Stimulated activated CD4-positive, alpha-beta T cell treated with anti-CD3 and anti-CD28 coated beads, Interleukin-4, amount 100 ng/mL, for 48 hours (primary cell): Measurements from ENCODE around the gene TTLL12.

Experiments
- DNase-seq, 2 donors: peaks; one replicate each; pipeline ENCODE4 v3.0.0-alpha.2; 2020; ENCODE audit warnings: low read depth in 2 of 2

TTLL12 gene

DNA sequence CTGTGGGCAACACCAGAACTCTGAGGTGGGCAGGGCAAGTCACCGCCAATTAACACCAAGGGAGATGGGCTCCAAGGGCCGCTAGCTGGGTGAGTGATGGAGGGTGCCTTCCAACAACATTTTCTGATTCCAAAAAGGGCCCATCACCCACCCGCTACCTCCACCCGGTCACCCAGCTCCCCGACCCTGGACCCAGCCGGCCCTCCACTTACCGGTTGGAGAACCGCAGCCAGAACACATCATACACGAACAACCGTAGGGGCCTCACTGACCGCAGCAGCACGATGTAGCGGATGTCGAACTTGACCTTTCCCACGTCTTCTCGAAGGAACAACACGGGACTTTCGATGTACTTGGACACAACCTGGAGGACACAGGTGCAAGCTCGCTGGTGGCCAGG, 14.7 kb downstream of the TTLL12 start:
- DNase-seq, result no peak

DNA sequence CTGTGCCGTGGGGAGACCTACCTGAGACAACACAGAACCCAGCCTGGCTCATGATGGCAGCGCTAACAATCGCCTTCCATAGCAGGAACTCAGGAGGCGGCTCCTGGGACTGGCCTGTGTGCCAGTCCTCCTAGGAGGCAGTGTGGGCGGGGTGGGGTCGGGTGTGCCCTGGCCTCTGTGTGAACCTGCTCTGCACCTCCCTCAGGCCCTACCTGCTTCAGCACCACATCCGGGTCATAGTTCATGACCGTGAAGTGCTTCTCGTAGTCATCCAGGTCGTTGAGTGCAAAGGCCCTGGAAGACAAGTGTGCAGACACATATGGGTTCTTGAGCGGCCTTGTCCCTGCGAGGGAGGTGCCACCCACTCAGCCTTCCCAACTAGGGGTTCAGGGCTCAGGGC, 15.3 kb downstream of the TTLL12 start:
- no peak for DNase-seq

DNA sequence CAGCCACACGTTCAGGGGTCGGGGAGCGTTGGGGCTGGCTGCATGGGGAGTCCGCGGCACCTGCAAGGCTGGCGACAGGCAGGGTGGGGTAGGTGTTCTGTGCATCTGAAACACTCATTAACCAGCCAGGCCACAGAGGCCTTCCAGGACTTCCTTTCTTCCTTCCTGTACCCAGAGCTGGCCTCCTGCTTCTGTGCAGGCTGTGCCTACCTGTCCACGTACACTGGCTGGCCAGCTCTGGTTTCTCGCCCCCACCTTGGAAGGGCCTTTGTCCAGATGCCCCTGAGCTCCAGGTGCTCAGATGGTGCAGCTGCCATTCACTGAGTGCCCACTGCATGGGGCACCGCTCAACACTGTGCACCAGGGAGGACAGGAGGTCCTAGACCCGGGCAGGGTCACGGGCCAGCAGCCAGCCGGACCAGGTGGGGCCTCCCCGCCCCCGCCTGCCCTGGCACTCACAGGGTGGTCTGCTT, 15.9 kb downstream of the TTLL12 start:
- DNase-seq, result no peak

DNA sequence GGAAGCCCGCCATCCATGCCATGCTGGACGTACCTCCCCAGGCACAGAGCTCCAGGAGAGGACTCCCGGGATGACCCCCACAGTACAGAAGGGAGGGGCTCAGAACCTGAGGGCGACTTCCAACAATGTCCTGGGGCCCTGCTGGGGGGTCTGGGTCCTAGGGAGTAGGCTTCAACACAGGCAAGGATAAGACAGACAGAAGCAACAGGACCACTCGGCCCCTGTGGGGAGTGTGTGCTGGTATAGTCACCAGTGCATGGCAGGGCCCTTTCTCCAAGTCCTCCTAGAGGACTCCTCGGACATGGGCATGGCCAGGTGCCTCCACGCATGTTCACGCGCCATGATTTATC, 16.8 kb downstream of the TTLL12 start:
- no peak for DNase-seq

DNA sequence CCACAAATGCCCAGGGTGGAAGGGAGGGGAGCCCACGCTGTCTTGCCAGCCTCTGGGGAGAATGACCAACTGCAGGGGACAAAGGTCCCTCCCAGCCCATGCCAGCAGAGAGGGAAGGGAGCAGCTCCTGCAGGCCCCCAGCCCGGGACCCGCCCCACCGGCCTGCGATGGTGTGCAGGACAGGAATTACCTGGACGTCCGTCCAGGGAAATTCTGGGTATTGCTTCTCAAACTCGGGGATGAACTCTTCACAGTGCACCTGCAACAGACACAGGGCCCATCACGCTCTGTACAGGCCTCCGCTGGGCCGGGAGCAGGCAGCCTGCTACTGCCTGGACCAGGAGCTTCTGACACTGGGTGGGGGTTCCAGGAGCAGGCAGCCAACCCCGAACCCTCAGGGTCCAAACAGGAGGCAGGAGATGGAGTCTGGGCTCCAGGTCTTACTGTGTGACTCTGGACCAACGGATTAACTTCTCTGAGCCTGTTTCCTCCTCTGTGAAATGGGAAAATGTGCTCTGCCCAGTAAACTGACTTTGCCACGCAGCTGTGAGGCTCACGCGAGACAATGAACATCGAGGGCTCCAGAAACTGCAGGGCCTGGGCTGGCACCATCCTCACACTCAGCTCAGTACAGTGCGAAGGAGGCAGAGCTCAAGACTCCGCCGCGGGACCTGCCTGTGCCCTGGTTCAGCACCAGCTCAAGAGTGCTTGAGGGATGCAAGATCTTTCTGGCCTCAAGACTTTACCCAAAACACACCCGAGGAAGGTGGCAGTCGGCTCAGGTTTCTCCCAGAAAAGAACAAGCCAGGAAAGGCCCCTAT, 17.4 kb downstream of the TTLL12 start:
- DNase-seq, result no peak

DNA sequence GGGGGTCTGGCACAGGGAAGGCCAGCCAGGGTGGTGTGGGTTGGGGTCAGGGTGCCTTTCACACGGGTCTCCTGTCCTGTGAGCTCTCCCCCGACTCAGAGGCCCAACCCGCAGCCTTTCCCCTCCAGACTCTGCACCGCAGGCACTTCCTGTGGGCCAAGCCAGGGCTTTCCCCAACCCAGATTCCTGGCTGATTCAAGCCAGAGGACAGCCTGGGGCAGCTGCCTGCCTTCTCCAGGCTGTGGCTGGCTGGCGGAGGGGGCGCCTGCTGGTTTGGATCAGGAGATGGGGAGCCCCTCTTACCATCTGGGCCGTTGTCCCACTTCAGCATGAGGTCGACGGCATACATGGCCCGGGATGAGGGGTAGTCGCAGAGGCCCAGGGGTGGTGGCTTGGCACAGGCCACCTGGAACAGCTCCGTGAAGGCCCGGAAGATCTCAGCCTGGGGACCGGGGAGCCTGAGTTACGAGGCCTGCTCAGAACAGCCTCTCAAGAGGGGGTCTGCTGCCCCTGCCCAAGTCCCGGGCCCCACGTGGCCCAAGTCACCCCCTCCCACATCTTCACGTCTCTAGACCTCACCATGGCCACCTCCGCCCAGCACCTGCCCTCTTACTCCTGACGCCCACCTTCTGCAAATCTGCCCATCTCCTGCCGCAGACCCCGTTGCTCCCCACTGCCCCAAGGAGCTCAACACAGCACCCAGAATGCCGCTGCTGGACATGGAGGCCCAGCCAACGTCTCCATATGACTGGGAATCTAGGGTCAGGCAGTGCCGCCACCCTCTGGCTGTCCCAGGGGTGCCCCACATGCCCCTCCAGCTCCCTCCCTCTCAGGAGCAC, 18.2 kb downstream of the TTLL12 start:
- no peak for DNase-seq

DNA sequence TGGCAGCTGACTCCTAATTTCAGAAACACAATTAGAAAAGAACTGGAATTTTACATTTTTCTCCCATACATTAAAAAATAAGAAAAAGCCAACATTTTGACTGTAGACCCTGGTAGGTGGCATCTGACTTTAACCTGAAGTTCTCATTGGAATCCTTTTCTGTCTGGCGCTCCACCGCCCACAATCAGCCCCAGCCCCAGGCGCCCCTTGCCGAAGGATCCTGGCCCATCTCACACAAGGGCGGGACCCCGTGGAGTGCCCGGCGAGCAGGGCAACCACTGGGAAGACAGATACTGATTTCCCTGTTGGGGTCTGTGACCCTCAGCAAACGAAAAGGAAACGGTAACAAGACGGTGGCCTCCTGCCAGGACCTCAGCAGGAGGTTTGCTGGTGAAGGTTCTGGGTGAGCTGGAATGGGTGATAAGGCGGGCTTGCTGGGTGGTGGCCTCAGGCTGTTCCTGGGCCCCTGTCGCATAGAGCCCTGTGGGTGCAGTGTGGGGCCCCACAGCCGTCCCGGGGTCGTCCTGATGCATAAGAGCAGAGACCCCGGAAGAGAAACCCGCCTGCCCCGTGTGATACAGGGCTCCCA, 19.8 kb downstream of the TTLL12 start:
- DNase-seq, result no peak

DNA sequence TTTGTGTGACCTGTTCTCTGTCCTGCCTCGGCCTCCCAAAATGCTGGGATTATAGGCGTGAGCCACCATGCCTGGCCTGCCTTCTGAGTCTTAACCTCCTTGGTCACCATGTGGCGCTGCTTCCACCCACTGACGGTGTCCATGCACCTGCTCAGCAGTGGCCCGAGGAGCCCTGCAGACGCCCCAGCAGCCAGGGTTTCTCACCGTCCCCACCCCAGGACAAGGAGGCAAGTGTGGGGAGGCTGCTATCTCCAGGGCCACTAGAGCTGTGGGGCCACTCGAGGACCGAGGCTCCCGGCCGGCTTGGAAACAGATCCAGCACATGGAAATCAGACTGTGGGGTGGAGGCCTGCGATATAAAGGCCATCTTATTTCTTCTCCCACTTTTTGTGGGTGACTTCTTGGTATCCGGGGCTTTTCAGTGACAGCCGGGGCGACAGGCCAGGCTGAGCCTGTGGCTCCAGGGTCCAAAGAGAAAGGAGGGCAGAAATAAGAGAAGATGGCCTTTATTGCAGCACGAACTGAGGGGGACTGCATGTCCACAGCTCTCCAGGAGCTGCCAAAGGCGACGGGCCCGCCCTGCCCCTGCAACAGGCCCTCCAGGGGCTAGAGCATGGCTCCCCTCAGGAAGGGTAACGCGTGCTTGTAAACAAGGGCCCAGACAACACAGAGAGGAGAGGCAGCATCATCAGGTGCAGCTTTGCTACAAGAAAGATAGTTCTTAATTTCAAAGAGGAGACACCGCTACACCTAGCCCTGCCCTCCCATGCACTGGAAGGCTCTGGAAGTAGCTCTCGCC, 20.6 kb downstream of the TTLL12 start:
- DNase-seq, result no peak

DNA sequence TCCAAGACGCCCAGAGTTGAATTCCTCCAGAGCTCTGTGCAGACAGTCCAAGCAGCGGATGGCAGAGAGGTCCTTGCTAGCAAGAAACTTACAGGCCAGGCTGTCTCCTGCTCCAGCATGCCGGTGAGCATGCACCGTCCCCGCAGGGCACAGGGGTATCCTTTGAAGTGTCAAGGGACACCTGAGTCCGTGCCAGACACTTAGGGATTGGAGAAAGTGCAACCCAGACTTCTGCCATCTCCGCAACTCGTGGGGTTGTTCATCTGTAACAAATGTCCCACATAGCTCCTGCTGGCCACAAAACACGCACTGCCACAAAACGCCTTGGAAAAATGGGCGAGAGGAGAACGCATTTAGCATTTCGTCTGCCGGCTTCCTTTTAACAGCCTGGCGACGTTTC, 22.3 kb downstream of the TTLL12 start:
- no peak for DNase-seq

DNA sequence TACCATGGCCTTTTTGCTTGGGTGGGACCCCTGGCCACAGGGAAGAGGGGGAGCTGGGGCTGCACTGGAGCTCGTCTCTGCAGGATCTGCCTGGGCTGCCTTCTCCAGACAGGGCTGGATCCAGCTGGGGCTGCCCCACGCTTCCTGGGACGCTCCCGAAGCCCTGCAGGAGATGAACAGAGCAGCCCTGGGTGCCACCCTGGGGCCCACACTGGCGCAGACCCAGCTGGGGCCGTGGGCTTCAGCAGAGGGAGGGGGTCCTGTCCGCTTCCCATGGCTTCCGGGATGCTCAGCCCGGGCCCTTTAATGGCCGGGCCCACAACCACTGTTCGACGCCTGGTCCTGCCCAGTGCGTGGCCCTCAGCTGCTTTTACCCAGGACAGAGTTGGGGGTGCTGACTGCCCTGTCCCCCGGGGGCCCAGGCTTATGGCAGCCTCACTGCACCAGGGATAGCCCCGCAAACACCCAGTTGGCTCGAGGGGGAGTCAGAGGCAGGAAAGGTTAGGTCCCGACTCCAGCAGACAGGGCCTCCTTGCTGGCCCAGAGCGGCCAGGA, 23.6 kb downstream of the TTLL12 start:
- DNase-seq, result no peak

DNA sequence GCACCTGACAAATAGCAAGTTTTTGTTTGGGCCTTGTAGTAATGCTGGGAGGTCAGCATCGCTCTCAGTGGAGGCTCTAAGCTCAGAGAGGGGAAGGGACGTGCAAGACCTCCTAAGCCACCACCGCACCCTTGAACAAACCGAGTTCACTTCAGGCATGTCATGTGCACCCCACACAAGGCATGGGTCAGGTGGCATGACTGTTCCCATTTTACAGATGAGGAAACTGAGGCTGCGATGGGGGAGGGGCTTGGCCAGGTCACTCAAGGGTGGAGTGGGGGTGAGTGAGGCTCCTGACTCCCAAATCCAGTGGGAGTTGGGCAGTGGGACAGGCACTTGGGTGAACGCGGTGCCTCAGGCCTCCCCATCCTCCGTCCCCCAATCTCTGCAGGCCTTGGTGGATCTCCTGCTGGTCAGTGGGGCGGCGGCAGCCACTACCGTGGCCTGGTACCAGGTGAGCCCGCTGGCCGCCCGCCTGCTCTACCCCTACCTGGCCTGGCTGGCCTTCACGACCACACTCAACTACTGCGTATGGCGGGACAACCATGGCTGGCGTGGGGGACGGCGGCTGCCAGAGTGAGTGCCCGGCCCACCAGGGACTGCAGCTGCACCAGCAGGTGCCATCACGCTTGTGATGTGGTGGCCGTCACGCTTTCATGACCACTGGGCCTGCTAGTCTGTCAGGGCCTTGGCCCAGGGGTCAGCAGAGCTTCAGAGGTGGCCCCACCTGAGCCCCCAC, 24.4 kb downstream of the TTLL12 start:
- no peak for DNase-seq

DNA sequence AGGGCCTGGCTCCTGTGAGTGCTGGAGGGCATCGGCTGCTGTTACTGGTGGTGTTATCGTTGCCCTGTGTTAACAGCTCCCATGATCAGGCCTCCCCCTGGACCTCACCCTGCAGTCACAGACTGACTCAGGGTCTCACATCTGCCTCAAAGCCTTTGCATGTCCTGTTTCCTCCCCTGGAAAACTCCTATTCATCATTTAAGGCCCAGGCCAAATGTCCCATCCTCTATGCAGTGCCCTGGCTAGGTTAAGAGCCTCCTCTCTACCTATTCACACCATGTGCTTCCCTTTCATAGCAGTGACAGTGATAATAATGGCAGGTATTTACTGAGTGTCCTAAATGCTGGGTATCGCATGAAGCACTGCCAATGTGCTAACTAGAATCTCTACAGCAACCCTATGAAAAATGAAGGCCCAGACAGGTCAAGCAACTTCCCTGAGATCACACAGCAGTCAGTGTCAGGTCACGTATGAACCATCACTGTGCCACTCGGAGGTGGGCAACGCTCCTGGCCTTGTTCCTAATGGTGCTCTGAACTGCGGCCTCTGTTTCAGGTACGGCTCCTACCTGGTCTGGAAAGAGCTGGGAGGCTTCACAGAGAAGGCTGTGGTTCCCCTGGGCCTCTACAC, 26.3 kb downstream of the TTLL12 start:
- no peak for DNase-seq

DNA sequence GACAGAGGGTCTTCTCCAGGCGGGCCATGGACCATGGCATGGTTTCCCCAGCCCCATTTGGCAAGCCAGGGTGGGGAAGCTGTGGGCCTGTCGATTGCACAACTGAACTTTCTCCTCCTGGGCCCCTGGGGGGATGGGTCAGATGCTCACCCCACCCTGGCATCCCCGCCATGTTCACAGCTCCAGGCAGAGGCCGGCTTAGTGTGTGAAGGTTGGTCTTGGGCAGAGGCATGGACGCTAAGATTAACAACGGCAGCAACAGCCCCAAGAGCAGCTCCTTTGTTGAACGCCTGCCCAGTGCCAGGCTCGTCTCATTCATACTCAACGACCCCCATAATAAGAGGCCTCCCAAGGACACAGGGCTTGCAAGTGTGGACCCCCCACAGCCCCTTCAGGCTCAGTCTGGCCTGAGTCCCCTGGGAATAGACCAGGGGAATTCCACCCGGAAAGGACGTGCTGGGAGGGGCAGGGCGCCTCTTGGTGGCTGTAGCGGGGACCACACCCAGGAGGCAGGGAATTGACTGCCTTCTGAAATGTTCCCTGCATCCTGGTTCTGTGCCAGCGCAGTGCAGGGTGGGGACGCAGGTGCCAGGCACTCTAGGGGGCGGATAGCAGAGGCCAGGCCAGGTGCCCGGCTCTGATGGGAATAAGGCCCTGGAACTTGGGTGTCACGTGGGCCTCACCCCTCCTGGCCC, 27.3 kb downstream of the TTLL12 start:
- no peak for DNase-seq

DNA sequence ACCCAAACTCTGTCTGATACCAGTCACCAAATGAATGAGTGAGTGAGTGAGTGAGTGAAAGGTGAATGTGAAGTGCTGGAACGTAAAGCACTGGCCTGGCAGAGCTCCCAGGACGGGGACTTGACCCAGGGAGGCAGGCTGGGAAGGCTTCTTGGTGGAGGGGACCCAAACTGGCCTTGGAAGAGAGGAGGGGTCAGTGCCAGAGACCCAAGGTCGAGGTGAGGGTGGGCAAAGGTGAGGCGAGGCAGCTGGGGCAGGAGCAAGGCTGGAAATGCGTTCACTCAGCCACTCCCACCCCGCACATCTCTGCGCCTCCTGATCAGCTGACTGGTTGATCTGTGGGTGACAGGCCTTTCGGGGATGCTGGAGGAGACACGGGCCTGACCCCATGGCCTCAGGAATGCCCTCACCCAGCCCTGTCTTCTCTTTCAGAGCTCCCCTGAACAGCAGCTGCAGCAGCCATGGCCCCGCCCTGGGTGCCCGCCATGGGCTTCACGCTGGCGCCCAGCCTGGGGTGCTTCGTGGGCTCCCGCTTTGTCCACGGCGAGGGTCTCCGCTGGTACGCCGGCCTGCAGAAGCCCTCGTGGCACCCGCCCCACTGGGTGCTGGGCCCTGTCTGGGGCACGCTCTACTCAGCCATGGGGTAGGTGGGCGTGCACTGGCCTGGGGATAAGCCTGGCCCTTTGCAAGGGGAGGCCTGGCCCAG, 28.0 kb downstream of the TTLL12 start:
- no peak for DNase-seq

DNA sequence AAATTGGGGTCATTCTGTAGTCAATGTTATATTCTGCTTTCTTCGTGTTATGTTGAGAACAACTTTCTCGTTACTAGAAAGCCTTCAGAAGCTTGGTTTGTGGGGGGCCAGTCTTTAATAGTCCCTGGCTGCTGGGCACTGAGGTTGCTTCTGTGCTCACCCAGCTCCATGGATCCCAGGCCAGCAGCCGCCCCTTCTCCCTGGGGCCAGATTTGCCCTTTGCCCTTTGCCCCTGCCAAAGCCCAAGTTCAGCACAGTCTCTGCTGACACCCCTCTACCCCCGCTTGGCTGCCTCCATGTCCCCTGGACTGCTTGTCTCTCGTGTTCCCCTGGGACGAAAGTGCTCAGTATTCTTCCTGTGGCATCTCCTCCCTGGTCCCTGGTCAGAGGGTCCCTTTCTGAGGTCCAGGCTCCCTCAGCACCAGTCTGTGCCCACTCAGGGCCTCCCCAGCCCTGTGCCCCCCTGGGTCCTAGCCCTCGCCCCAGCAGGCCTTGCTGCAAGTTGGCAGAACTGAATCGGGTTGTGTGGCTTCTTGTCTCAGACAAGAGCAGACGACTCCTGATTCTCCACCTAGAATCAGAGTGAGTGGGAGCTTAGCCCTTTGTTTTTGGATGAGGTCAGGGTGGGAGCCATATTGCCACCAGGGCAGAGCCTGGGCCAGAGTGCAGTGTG, 28.9 kb downstream of the TTLL12 start:
- DNase-seq, result no peak

DNA sequence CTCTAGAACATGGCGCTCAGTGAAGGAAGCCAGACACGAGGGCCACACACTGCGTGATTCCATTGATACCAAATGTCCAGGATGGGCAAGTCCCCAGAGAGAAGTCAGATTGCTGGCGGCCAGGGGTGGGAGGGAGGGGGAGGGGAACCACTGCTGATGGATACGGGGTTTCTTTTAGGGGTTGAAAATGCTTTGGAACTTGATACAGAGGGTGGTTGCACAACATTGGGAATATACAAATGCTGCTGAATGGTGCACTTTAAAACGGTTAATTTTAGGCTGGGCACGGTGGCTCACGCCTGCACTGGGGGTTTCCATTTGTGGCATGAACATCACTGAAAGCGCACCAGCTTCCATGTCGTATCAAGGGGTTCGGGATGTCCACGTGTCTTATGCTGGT, 30.5 kb downstream of the TTLL12 start:
- DNase-seq, result no peak

DNA sequence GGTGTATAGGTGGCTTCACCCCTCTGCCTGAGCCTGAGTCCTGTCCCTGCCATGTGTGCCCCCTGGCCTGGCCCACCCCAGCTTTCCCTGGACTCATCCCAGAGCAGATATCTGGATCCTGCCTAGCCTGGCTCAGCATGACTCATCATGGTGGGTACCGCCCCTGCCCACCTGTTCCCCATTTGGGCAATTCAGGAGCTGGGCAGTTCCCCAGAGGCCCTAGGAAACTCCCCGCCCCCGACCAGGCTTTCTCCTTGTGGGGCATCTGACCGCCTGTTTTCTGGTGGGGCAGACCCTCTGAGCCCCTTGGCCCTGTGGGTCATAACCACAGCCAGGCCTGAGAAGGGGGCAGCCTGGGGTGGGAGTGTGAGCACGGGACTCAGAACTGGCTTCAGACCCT, 31.1 kb downstream of the TTLL12 start:
- DNase-seq, result no peak

DNA sequence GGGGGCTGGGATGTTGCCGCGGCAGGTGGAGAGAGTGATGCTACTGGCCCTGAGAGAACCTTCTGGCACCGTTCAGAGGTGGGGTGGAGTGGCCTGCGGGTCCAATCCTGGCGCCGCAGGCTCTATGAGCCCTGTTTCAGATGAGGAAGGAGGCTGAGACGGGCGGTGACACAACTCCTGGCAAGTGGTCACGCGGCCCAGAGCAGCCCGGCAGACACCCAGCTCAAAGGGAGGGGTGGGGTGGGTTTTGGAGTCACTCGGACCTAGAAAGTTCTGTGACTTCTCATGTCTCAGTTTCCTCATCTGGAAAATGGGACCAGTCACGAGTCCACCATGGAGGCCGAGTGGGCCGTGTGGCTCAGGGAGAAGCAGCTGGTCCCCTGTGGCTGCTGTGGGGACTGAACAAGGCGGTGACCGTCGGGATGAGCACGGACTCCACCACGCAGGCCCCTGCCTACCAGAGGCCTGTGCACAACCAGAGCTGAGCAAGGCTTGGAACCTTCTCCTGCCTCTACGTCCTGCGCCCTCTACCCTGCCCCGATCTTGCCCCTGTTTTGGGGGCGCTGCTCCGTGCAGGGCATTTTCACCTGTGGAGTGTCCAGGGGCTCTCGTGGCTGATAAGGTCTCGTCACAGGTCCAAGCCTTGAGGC, 31.9 kb downstream of the TTLL12 start:
- DNase-seq, result no peak
